ENCODE measurements around the gene CDPF1.

Gene CDPF1

GRCh38 chr22:46259374-46259773 lies 9.3 kb upstream of the CDPF1 start:
- no peak for DNase-seq (ENCODE audit: low read depth in 1 of 2, low spot score in 1 of 2)

GRCh38 chr22:46256358-46256958 lies 6.4 kb upstream of the CDPF1 start:
- no peak for DNase-seq (ENCODE audit: low read depth in 1 of 2, low spot score in 1 of 2)

GRCh38 chr22:46251816-46252380 lies 1.8 kb upstream of the CDPF1 start:
- DNase-seq (ENCODE audit: low read depth in 1 of 2, low spot score in 1 of 2): no peak

- DNase-seq (ENCODE audit: low read depth in 1 of 2, low spot score in 1 of 2): no peak
Observed at GRCh38 chr22:46251266-46251665, 1.2 kb upstream of the CDPF1 start.

GRCh38 chr22:46250783-46251125 lies 661 bp upstream of the CDPF1 start:
- DNase-seq (ENCODE audit: low read depth in 1 of 2, low spot score in 1 of 2): no peak

GRCh38 chr22:46247443-46247975 lies 2.6 kb downstream of the CDPF1 start:
- DNase-seq (ENCODE audit: low read depth in 1 of 2, low spot score in 1 of 2): no peak

- DNase-seq (ENCODE audit: low read depth in 1 of 2, low spot score in 1 of 2): no peak
Observed at GRCh38 chr22:46246178-46246577, 3.9 kb downstream of the CDPF1 start.

GRCh38 chr22:46245511-46245910 lies 4.6 kb downstream of the CDPF1 start:
- no peak for DNase-seq (ENCODE audit: low read depth in 1 of 2, low spot score in 1 of 2)

- no peak for DNase-seq (ENCODE audit: low read depth in 1 of 2, low spot score in 1 of 2)
Observed at GRCh38 chr22:46244771-46245170, 5.3 kb downstream of the CDPF1 start.

GRCh38 chr22:46242076-46242475 lies 8.0 kb downstream of the CDPF1 start:
- no peak for DNase-seq (ENCODE audit: low read depth in 1 of 2, low spot score in 1 of 2)

GRCh38 chr22:46241396-46242007 lies 8.6 kb downstream of the CDPF1 start:
- no peak for DNase-seq (ENCODE audit: low read depth in 1 of 2, low spot score in 1 of 2)

- no peak for DNase-seq (ENCODE audit: low read depth in 1 of 2, low spot score in 1 of 2)
Observed at GRCh38 chr22:46240907-46241306, 9.2 kb downstream of the CDPF1 start.

- DNase-seq (ENCODE audit: low read depth in 1 of 2, low spot score in 1 of 2): no peak
Observed at GRCh38 chr22:46240506-46240905, 9.6 kb downstream of the CDPF1 start.

GRCh38 chr22:46240073-46240472 lies 10.0 kb downstream of the CDPF1 start:
- no peak for DNase-seq (ENCODE audit: low read depth in 1 of 2, low spot score in 1 of 2)

GRCh38 chr22:46239261-46240048 lies 10.6 kb downstream of the CDPF1 start:
- DNase-seq (ENCODE audit: low read depth in 1 of 2, low spot score in 1 of 2): no peak

- no peak for DNase-seq (ENCODE audit: low read depth in 1 of 2, low spot score in 1 of 2)
Observed at GRCh38 chr22:46238541-46238940, 11.6 kb downstream of the CDPF1 start.

- DNase-seq (ENCODE audit: low read depth in 1 of 2, low spot score in 1 of 2): no peak
Observed at GRCh38 chr22:46237453-46238124, 12.5 kb downstream of the CDPF1 start.

GRCh38 chr22:46234969-46235368 lies 15.1 kb downstream of the CDPF1 start:
- no peak for DNase-seq (ENCODE audit: low read depth in 1 of 2, low spot score in 1 of 2)

- no peak for DNase-seq (ENCODE audit: low read depth in 1 of 2, low spot score in 1 of 2)
Observed at GRCh38 chr22:46233231-46233630, 16.9 kb downstream of the CDPF1 start.

GRCh38 chr22:46230262-46230901 lies 19.7 kb downstream of the CDPF1 start:
- no peak for DNase-seq (ENCODE audit: low read depth in 1 of 2, low spot score in 1 of 2)

- no peak for DNase-seq (ENCODE audit: low read depth in 1 of 2, low spot score in 1 of 2)
Observed at GRCh38 chr22:46229701-46230100, 20.4 kb downstream of the CDPF1 start.
